ACC112 (cell line): ENCODE measurements around the gene NRSN1.
"Not testable (repeated sequence)": the region's sequence is repeated elsewhere in the genome, so short reads cannot be mapped to it uniquely, and the experiment has no call there.

ENCODE experiments used
- H2AFZ ChIP-seq: fragments of 200-600 bp; sonication (generic); one replicate; pipeline ENCODE4 v1.6.0; 2017; ENCODE audit warnings: antibody characterized with exemption, low read length; ENCODE audit not compliant: unreplicated experiment
- H3K27ac ChIP-seq: fragments of 200-600 bp; sonication (generic); 2 replicates; pipeline ENCODE4 v1.5.1; 2014; ENCODE audit warnings: low read depth, mild to moderate bottlenecking, antibody characterized with exemption, low read length, moderate library complexity
- H3K27me3 ChIP-seq: fragments of 200-600 bp; sonication (generic); 2 replicates; pipeline ENCODE4 v1.6.1; 2014; ENCODE audit warnings: mild to moderate bottlenecking, antibody characterized with exemption, low read length, moderate library complexity, mixed read lengths; ENCODE audit not compliant: insufficient read depth
- H3K36me3 ChIP-seq: fragments of 200-600 bp; sonication (generic); 2 replicates; pipeline ENCODE4 v1.6.1; 2016; ENCODE audit warnings: mild to moderate bottlenecking, antibody characterized with exemption, low read length, moderate library complexity, mixed read lengths; ENCODE audit not compliant: insufficient read depth
- H3K4me1 ChIP-seq: fragments of 200-600 bp; sonication (generic); one replicate; pipeline ENCODE4 v1.6.1; 2016; ENCODE audit warnings: low read length, mixed read lengths; ENCODE audit not compliant: insufficient read depth, unreplicated experiment, control insufficient read depth
- H3K4me3 ChIP-seq: fragments of 200-600 bp; sonication (generic); 2 replicates; pipeline ENCODE4 v1.5.1; 2014; ENCODE audit warnings: mild to moderate bottlenecking, low read depth, low read length
- H3K79me2 ChIP-seq: fragments of 200-600 bp; sonication (generic); one replicate; pipeline ENCODE4 v1.6.0; 2016; ENCODE audit warnings: low read length; ENCODE audit not compliant: control insufficient read depth, unreplicated experiment, insufficient read depth

The NRSN1 gene

DNA sequence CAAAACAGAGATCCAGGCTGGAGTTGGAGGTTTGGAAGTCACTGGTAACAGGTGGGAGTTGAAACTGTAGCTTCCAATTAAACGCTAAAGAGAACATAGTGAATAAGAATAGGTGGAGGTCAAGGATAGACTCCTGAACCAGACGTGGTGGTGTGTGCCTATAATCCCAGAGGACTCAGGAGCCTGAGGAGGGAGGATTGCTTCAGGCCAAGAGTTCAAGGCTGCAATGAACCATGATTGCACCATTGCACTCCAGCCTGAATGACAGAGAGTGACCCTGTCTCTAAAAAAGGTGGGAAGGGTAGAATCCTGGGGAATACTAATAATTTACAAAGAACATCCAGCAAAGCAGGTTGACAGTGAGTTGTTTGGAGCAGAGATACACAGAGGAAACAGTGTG is 13.6 kb downstream of the NRSN1 start:
- Histone ChIP-seq H2AFZ (no peak overlapping the region), H3K27ac (no peak overlapping the region), H3K4me1 (no peaks in the 10 kb centered on the region), H3K27me3 (no peaks in the 10 kb centered on the region), H3K4me3 (no peak overlapping the region), H3K36me3 (no peaks in the 10 kb centered on the region), H3K79me2 (no peaks in the 10 kb centered on the region)

DNA sequence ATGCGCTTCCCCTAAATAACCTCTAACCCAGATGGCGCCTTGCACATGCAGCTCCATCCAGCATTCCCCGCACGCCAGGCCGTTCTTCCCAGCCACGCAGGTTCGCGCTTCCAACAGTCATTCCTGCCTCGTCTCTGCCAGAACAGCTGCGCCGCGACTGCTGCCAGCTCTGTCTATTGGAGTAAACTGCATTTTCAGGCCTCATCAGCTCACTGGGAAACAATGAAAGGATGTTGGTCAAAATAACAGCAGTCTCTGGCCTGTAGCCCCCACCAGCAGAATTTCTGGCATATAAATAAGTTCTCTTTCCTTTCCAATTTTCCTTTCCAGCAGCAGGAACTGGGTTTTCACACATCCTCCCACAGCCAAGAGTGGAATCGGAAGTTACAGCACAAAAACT is 14.6 kb downstream of the NRSN1 start:
- Histone ChIP-seq H3K27me3 (no peaks in the 10 kb centered on the region), H3K79me2 (no peaks in the 10 kb centered on the region), H3K4me1 (no peaks in the 10 kb centered on the region), H3K4me3 (no peak overlapping the region), H3K36me3 (no peaks in the 10 kb centered on the region), H3K27ac (no peak overlapping the region), H2AFZ (no peak overlapping the region)

DNA sequence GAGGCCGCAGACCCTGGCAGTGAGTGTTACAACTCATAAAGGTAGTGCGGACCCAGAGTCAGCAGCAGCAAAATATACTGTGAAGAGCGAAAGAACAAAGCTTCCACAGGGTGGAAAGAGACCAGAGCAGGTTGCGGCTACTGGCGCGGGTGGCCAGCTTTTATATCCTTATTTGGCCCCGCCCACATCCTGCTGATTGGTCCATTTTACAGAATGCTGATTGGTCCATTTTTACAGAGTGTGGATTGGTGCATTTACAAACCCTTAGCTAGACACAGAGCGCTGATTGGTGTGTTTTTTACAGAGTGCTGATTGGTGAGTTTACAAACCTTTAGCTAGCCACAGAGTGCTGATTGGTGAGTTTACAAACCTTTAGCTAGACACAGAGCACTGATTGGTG is 16.7 kb downstream of the NRSN1 start:
- H3K27me3 ChIP-seq, H3K27ac ChIP-seq, H3K36me3 ChIP-seq, H3K4me1 ChIP-seq, H3K4me3 ChIP-seq, H3K79me2 ChIP-seq, H2AFZ ChIP-seq: not testable (repeated sequence)

DNA sequence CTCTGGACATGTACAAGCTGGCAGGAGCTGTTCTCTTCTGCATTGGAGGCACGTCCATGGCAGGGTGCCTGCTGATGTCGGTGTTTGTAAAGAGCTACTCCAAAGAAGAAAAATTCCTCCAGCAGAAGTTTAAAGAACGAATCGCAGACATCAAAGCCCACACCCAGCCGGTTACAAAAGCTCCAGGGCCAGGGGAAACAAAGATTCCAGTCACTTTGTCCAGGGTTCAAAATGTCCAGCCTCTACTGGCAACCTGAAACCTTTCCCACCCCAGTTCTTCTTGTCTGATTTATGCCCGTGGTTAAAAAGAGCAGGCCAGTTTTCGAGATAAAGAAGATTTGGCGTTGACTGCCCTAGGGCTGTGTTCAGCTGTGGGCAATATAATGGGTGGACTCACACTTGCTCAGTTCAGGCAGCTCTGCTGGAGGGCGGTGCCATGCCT is 19.7 kb downstream of the NRSN1 start:
- Histone ChIP-seq H2AFZ (no peak overlapping the region), H3K27me3 (no peaks in the 10 kb centered on the region), H3K79me2 (no peaks in the 10 kb centered on the region), H3K36me3 (no peaks in the 10 kb centered on the region), H3K4me3 (no peak overlapping the region), H3K27ac (no peak overlapping the region), H3K4me1 (no peaks in the 10 kb centered on the region)

DNA sequence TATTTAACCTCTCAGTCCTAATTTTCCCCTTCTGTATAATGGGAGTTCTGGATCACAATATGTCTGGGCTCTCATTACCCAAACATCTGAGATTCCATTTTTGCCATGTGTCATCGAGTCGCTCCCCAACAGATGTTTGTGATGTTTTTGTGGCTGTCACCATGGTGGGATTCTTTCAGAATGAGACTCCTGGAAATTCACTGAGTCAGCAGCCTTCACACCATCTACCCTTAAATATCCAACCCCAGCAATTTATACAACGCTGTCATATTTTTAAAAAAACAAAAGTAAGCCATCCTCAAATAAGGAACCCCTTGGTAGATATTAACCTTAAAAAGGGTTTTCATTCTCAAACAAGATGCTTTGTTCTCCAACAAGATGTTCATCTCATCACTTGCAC is 20.9 kb downstream of the NRSN1 start:
- no peaks in the 10 kb centered on the region for H3K4me1 ChIP-seq
- no peaks in the 10 kb centered on the region for H3K36me3 ChIP-seq
- H2AFZ ChIP-seq: no peak overlapping the region
- H3K27ac ChIP-seq: no peak overlapping the region
- H3K79me2 ChIP-seq: no peaks in the 10 kb centered on the region
- H3K27me3 ChIP-seq: no peaks in the 10 kb centered on the region
- H3K4me3 ChIP-seq: no peak overlapping the region

DNA sequence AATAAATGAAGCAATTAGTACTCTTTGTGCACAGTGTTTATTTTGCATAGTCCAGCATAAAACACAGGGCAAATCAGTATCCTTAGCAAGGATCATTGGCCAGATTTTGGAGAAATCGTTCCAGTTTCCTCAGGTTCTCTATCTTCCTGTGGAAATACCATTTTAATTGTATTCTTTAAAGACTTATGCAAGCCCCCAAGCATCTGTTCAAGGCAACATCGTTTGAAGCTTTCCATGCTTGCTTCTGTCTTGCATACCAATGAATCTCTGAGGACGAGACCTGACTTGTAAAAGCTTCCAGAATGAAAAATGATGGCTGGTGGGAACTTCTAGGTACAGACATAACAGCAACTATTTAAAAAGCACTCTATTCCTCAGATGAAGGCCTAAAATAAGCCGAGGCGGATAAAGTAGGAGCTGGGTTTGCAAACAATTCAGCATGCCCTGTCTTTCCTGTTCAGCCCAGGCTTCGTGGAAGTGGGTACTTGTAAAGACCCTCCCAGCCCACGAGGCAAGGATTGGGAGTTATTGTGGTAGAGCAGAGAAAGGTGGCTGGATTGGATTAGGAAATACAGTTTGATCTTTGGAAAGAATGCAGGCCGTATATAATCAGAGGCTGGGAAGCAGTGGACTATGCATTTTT is 21.6 kb downstream of the NRSN1 start:
- H3K27me3 ChIP-seq: no peaks in the 10 kb centered on the region
- no peak overlapping the region for H3K4me3 ChIP-seq
- no peaks in the 10 kb centered on the region for H3K79me2 ChIP-seq
- H3K4me1 ChIP-seq: no peaks in the 10 kb centered on the region
- no peak overlapping the region for H3K27ac ChIP-seq
- H2AFZ ChIP-seq: no peak overlapping the region
- no peaks in the 10 kb centered on the region for H3K36me3 ChIP-seq

DNA sequence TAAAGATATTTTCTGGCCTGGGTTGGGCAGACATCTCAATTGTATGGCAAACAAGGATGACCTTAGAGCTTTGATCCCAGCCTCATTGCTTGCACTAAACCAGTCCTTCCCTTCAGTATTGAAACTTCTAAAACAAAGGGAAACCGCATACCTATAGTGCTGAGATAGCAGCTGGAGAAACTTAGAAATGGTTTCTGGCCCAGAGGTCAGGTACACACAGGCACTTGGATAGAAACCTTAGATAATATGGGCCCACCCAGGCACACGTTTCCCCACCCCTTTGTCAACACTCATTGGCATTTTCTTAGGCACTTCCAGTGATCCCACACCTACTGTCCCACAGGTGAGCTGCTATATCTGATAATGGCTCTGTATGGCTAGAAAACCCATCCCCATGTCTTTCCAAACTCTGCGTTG is 22.1 kb downstream of the NRSN1 start:
- Histone ChIP-seq H3K79me2 (no peaks in the 10 kb centered on the region), H3K4me3 (no peak overlapping the region)

DNA sequence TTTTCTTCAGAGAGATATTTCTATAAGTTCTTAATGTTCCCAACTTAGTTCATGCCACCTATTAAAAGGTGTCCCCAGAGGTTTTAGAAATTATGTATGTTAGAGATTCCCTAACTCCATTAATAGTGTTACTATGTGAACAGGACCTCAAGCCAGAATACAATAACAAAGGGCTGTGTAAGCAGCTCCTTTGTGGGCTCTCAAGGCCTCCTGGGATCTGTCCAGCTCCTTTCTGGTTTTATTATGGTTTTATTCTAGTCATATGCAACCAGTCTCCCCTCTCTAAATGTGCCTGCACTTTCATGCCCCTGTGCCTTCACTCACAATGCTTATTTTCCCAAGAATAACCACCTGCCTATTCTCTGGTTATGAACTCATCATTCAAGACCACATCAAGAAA is 22.7 kb downstream of the NRSN1 start:
- H3K27ac ChIP-seq: no peak overlapping the region
- no peaks in the 10 kb centered on the region for H3K36me3 ChIP-seq
- no peaks in the 10 kb centered on the region for H3K79me2 ChIP-seq
- no peak overlapping the region for H3K4me3 ChIP-seq
- no peaks in the 10 kb centered on the region for H3K4me1 ChIP-seq
- H3K27me3 ChIP-seq: no peaks in the 10 kb centered on the region
- no peak overlapping the region for H2AFZ ChIP-seq

More for the DNA sequence above, 22.1 kb downstream of the NRSN1 start:
- no peaks in the 10 kb centered on the region for H3K36me3 ChIP-seq
- H3K4me1 ChIP-seq: no peaks in the 10 kb centered on the region
- H3K27me3 ChIP-seq: no peaks in the 10 kb centered on the region
- H3K27ac ChIP-seq: no peak overlapping the region
- no peak overlapping the region for H2AFZ ChIP-seq

DNA sequence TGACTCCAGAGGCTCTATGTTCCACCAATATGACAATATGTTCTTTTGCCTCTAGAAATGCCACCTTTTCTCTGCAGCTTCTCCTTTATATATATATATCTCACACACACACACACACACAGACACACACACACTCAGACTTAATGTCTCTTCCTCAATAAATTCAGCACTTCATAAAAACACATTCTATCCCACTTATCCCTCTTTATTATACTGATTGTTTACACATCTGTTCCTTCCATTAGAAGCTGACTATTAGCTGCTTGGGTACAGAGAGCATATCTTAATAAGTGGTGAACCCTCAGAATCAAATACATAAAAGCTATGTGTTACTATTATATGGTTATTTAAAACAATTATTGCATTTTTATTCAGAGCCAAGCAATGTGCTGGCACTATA is 23.3 kb downstream of the NRSN1 start:
- no peak overlapping the region for H3K4me3 ChIP-seq
- H3K36me3 ChIP-seq: no peaks in the 10 kb centered on the region
- no peaks in the 10 kb centered on the region for H3K27me3 ChIP-seq
- no peaks in the 10 kb centered on the region for H3K4me1 ChIP-seq
- no peak overlapping the region for H3K27ac ChIP-seq
- no peak overlapping the region for H2AFZ ChIP-seq
- no peaks in the 10 kb centered on the region for H3K79me2 ChIP-seq

DNA sequence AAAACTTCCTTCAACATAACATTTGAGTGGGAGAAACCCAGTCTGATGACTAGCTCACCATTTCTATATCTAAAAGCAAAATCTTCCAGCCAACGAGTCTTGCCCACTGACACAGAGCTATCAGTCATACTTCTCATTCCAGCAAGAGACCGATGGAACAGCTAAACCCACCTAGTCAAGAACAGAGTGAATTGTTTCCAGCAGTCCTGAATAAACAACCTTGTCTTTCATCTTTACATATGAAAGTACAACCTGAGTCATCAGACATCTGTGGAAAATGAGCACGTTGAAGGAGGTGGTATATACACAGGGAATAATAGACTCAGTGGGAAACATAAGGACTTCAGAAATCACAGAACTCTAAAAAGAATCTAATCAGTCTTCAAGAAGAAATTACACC is 23.8 kb downstream of the NRSN1 start:
- Histone ChIP-seq H3K79me2 (no peaks in the 10 kb centered on the region), H3K27ac (no peak overlapping the region), H3K27me3 (no peaks in the 10 kb centered on the region), H2AFZ (no peak overlapping the region), H3K4me1 (no peaks in the 10 kb centered on the region), H3K4me3 (no peak overlapping the region), H3K36me3 (no peaks in the 10 kb centered on the region)

DNA sequence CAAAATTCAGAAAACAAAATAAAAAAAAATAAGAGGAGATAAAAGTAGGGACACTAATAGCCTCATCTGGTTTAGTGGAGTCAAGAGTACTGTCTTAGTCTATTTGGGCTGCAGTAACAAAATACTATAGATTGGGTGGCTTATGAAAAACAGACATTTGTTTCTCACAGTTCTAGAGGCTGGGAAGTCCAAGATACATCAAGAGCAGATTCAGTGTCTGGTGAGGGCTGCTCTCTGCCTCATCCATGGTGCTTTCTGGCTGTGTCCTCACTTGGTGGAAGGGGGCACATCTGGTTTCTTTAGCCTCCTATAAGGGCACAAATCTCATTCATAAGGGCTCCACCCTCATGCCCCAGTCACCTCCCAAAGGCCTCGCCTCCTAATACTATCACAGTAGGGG is 26.0 kb downstream of the NRSN1 start:
- Histone ChIP-seq H3K27ac (no peak overlapping the region), H3K4me3 (no peak overlapping the region), H3K79me2 (no peaks in the 10 kb centered on the region), H3K27me3 (no peaks in the 10 kb centered on the region), H3K4me1 (no peaks in the 10 kb centered on the region), H2AFZ (no peak overlapping the region), H3K36me3 (no peaks in the 10 kb centered on the region)
